B cell (primary cell): ENCODE results near the gene SCGB2B2.

Source experiments
- EZH2 ChIP-seq: IDR thresholded peaks from 2 replicates; pipeline ENCODE4 v1.6.1; 2012; ENCODE audit warnings: borderline replicate concordance, low read depth, mild to moderate bottlenecking, moderate library complexity, low read length; ENCODE audit not compliant: insufficient read depth, poor library complexity, severe bottlenecking
- TF ChIP-seq, protein P1 (sequence below): fragments of 200-600 bp; IDR thresholded peaks from one replicate; pipeline ENCODE4 v1.8.0; 2022; ENCODE audit warnings: antibody characterized with exemption, mild to moderate bottlenecking

GRCh38 chr19:34642241-34642640 is 34.7 kb downstream of the SCGB2B2 start:
- TF ChIP-seq, protein P1, sequence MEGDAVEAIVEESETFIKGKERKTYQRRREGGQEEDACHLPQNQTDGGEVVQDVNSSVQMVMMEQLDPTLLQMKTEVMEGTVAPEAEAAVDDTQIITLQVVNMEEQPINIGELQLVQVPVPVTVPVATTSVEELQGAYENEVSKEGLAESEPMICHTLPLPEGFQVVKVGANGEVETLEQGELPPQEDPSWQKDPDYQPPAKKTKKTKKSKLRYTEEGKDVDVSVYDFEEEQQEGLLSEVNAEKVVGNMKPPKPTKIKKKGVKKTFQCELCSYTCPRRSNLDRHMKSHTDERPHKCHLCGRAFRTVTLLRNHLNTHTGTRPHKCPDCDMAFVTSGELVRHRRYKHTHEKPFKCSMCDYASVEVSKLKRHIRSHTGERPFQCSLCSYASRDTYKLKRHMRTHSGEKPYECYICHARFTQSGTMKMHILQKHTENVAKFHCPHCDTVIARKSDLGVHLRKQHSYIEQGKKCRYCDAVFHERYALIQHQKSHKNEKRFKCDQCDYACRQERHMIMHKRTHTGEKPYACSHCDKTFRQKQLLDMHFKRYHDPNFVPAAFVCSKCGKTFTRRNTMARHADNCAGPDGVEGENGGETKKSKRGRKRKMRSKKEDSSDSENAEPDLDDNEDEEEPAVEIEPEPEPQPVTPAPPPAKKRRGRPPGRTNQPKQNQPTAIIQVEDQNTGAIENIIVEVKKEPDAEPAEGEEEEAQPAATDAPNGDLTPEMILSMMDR, result no peak
- no peak for TF ChIP-seq EZH2
